HEK293 (cell line): ENCODE data around the gene ITGA2.

Experiments
- CTCF ChIA-PET: fragments of 350-600 bp; formaldehyde crosslinking; extraction: SDS; loops from one replicate; lab custom pipeline; 2021; ENCODE audit warnings: antibody characterized with exemption; lab: Yijun Ruan, JAX
- POLR2A ChIA-PET: fragments of 300-600 bp; formaldehyde crosslinking; extraction: SDS; loops from one replicate; lab custom pipeline; 2020; ENCODE audit warnings: antibody characterized with exemption, inconsistent platforms; lab: Yijun Ruan, JAX
- H3K27ac ChIP-seq: fragments of 200-500 bp; sonication (Bioruptor generic); 2 replicates; pipeline ENCODE4 v1.5.1; 2014; ENCODE audit warnings: low read depth, low read length, control low read depth, inconsistent platforms; ENCODE audit errors: extremely low read depth
- H3K36me3 ChIP-seq, 2 experiments: fragments of 200-500 bp in 1 of 2; sonication (Bioruptor generic) in 1 of 2; 1 replicate in 1 of 2; 2 replicates in 1 of 2; pipeline ENCODE4 v1.5.1; 2014 to 2017; ENCODE audit warnings: inconsistent platforms in 2 of 2, low read length in 2 of 2; ENCODE audit not compliant: control insufficient read depth in 2 of 2, insufficient read depth in 1 of 2
- H3K4me1 ChIP-seq: fragments of 200-500 bp; sonication (Bioruptor generic); 2 replicates; pipeline ENCODE4 v1.5.1; 2014; ENCODE audit warnings: mild to moderate bottlenecking, low read length, inconsistent platforms; ENCODE audit not compliant: control insufficient read depth, insufficient read depth
- H3K4me3 ChIP-seq: 2 replicates; pipeline ENCODE4 v1.5.1; 2011; ENCODE audit warnings: low read depth, mild to moderate bottlenecking, control low read depth, low read length, moderate library complexity
- H3K9me3 ChIP-seq: fragments of 200-500 bp; sonication (Bioruptor generic); 2 replicates; pipeline ENCODE4 v1.5.1; 2014; ENCODE audit warnings: low read depth, low read length, inconsistent platforms; ENCODE audit not compliant: control insufficient read depth, insufficient read depth
- EGR2 ChIP-seq: fragments of 450-650 bp; formaldehyde crosslinking; IDR thresholded peaks from 2 replicates; pipeline ENCODE4 v1.5.1; 2016; ENCODE audit warnings: low read depth, missing biosample characterization, missing genetic modification characterization
- FEZF1 ChIP-seq: fragments of 450-650 bp; formaldehyde crosslinking; IDR thresholded peaks from 2 replicates; pipeline ENCODE4 v1.5.1; 2016; ENCODE audit warnings: missing biosample characterization, missing genetic modification characterization
- GLIS2 ChIP-seq: fragments of 450-650 bp; formaldehyde crosslinking; IDR thresholded peaks from 2 replicates; pipeline ENCODE4 v1.5.1; 2016; ENCODE audit warnings: missing biosample characterization, missing genetic modification characterization
- SP2 ChIP-seq: fragments of 450-650 bp; formaldehyde crosslinking; IDR thresholded peaks from 2 replicates; pipeline ENCODE4 v1.5.1; 2016; ENCODE audit warnings: missing biosample characterization, missing genetic modification characterization
- TRIM28 ChIP-seq: IDR thresholded peaks from 2 replicates; pipeline ENCODE4 v1.6.1; 2011; ENCODE audit warnings: low read length, control low read depth, borderline replicate concordance
- YY2 ChIP-seq: fragments of 450-650 bp; formaldehyde crosslinking; IDR thresholded peaks from 2 replicates; pipeline ENCODE4 v1.5.1; 2016; ENCODE audit warnings: missing biosample characterization, missing genetic modification characterization
- ZFP37 ChIP-seq: fragments of 450-650 bp; formaldehyde crosslinking; IDR thresholded peaks from 2 replicates; pipeline ENCODE4 v1.5.1; 2016; ENCODE audit warnings: missing biosample characterization, missing genetic modification characterization
- ZNF146 ChIP-seq: fragments of 450-650 bp; formaldehyde crosslinking; IDR thresholded peaks from 2 replicates; pipeline ENCODE4 v1.5.1; 2016; ENCODE audit warnings: missing biosample characterization, missing genetic modification characterization
- ZNF155 ChIP-seq: fragments of 450-650 bp; formaldehyde crosslinking; IDR thresholded peaks from 2 replicates; pipeline ENCODE4 v1.5.1; 2016; ENCODE audit warnings: missing biosample characterization, missing genetic modification characterization
- ZNF221 ChIP-seq: fragments of 450-650 bp; formaldehyde crosslinking; IDR thresholded peaks from 2 replicates; pipeline ENCODE4 v1.5.1; 2017; ENCODE audit warnings: missing biosample characterization, missing genetic modification characterization, borderline replicate concordance
- ZNF311 ChIP-seq: fragments of 450-650 bp; formaldehyde crosslinking; IDR thresholded peaks from 2 replicates; pipeline ENCODE4 v1.5.1; 2017; ENCODE audit warnings: missing biosample characterization, missing genetic modification characterization, borderline replicate concordance
- ZNF521 ChIP-seq: fragments of 450-650 bp; formaldehyde crosslinking; IDR thresholded peaks from 2 replicates; pipeline ENCODE4 v1.5.1; 2017; ENCODE audit warnings: missing biosample characterization, mild to moderate bottlenecking, missing genetic modification characterization
- ZNF585B ChIP-seq: fragments of 450-650 bp; formaldehyde crosslinking; IDR thresholded peaks from 2 replicates; pipeline ENCODE4 v1.5.1; 2016; ENCODE audit warnings: missing biosample characterization, missing genetic modification characterization
- ZNF624 ChIP-seq: fragments of 450-650 bp; formaldehyde crosslinking; IDR thresholded peaks from 2 replicates; pipeline ENCODE4 v1.5.1; 2017; ENCODE audit warnings: missing biosample characterization, missing genetic modification characterization
- ZNF660 ChIP-seq: fragments of 450-650 bp; IDR thresholded peaks from 2 replicates; pipeline ENCODE4 v1.5.1; 2018; ENCODE audit warnings: missing biosample characterization, mild to moderate bottlenecking, missing genetic modification characterization
- ZNF670 ChIP-seq: fragments of 450-650 bp; formaldehyde crosslinking; IDR thresholded peaks from 2 replicates; pipeline ENCODE4 v1.5.1; 2016; ENCODE audit warnings: missing biosample characterization, missing genetic modification characterization, low read depth
- ZNF768 ChIP-seq: fragments of 450-650 bp; formaldehyde crosslinking; IDR thresholded peaks from 2 replicates; pipeline ENCODE4 v1.5.1; 2018; ENCODE audit warnings: missing biosample characterization, mild to moderate bottlenecking, missing genetic modification characterization
- TF ChIP-seq, protein P1 (sequence below): fragments of 450-650 bp; formaldehyde crosslinking; IDR thresholded peaks from 2 replicates; pipeline ENCODE4 v1.5.1; 2016; ENCODE audit warnings: missing biosample characterization, missing genetic modification characterization
- TF ChIP-seq, protein P2 (sequence below): fragments of 450-650 bp; formaldehyde crosslinking; IDR thresholded peaks from 2 replicates; pipeline ENCODE4 v1.5.1; 2016; ENCODE audit warnings: missing biosample characterization, missing genetic modification characterization, low read depth
- TF ChIP-seq, protein P3 (sequence below): fragments of 450-650 bp; formaldehyde crosslinking; IDR thresholded peaks from 2 replicates; pipeline ENCODE4 v1.5.1; 2016; ENCODE audit warnings: missing biosample characterization, missing genetic modification characterization
- TF ChIP-seq, protein P4 (sequence below): fragments of 450-650 bp; formaldehyde crosslinking; IDR thresholded peaks from 2 replicates; pipeline ENCODE4 v1.5.1; 2016; ENCODE audit warnings: missing biosample characterization, missing genetic modification characterization
- TF ChIP-seq, protein P5 (sequence below): fragments of 450-650 bp; formaldehyde crosslinking; IDR thresholded peaks from 2 replicates; pipeline ENCODE4 v1.5.1; 2016; ENCODE audit warnings: missing biosample characterization, missing genetic modification characterization, low read depth
- TF ChIP-seq, protein P6 (sequence below): fragments of 450-650 bp; formaldehyde crosslinking; IDR thresholded peaks from 2 replicates; pipeline ENCODE4 v1.5.1; 2016; ENCODE audit warnings: missing biosample characterization, missing genetic modification characterization

The ITGA2 gene

DNA sequence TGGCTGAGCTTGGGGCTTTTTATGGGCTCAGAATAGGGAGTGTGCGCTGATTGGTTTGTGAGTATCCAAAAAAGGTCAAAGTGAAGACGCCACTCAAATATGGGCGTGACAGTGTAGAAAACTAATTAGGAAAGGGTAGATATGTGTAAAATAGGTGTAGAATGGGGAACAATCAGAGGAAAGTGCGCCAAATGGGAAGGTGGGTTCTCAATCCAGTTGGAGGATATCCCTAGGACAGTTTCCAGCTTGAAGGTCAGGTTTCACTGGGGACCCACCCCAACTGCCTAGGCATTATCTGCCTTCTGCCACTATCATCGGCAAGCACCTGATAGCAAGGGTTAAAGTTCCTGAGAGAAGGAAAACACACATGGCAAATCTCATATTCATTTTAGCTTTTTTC is 129.7 kb downstream of the ITGA2 start:
- Histone ChIP-seq H3K4me3 (no peak overlapping the region), H3K4me1 (no peaks in the 10 kb centered on the region), H3K36me3 (peaks cover 0 to 3% of the 10 kb centered on the region in 2 experiments; a peak in 1 of 3 replicates), H3K27ac (no peak overlapping the region), H3K9me3 (no peaks in the 10 kb centered on the region)
- ChIA-PET CTCF (interaction anchor here (0.6 kb wide), 1 partner anchor 71 kb away, joined by 4 read pairs; no protein-coding TSS in a partner anchor), POLR2A (no interaction called here)
- no peak for TF ChIP-seq ZNF311 (tag by site-specific recombination)
- no peak for TF ChIP-seq ZNF768
- no peak for TF ChIP-seq ZNF221 (tag by site-specific recombination)
- TF ChIP-seq FEZF1, result no peak
- TF ChIP-seq, protein P1, sequence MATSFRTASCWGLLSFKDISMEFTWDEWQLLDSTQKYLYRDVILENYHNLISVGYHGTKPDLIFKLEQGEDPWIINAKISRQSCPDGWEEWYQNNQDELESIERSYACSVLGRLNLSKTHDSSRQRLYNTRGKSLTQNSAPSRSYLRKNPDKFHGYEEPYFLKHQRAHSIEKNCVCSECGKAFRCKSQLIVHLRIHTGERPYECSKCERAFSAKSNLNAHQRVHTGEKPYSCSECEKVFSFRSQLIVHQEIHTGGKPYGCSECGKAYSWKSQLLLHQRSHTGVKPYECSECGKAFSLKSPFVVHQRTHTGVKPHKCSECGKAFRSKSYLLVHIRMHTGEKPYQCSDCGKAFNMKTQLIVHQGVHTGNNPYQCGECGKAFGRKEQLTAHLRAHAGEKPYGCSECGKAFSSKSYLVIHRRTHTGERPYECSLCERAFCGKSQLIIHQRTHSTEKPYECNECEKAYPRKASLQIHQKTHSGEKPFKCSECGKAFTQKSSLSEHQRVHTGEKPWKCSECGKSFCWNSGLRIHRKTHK (tag by site-specific recombination), result no peak
- TF ChIP-seq ZFP37 (tag by site-specific recombination), result no peak
- TF ChIP-seq ZNF670, result no peak
- TF ChIP-seq, protein P2, sequence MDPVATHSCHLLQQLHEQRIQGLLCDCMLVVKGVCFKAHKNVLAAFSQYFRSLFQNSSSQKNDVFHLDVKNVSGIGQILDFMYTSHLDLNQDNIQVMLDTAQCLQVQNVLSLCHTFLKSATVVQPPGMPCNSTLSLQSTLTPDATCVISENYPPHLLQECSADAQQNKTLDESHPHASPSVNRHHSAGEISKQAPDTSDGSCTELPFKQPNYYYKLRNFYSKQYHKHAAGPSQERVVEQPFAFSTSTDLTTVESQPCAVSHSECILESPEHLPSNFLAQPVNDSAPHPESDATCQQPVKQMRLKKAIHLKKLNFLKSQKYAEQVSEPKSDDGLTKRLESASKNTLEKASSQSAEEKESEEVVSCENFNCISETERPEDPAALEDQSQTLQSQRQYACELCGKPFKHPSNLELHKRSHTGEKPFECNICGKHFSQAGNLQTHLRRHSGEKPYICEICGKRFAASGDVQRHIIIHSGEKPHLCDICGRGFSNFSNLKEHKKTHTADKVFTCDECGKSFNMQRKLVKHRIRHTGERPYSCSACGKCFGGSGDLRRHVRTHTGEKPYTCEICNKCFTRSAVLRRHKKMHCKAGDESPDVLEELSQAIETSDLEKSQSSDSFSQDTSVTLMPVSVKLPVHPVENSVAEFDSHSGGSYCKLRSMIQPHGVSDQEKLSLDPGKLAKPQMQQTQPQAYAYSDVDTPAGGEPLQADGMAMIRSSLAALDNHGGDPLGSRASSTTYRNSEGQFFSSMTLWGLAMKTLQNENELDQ (tag by site-specific recombination), result no peak
- TF ChIP-seq ZNF155 (tag by site-specific recombination), result no peak
- no peak for TF ChIP-seq ZNF585B
- no peak for TF ChIP-seq ZNF146 (tag by site-specific recombination)
- no peak for TF ChIP-seq ZNF660 (tag by site-specific recombination)
- TF ChIP-seq, protein P3, sequence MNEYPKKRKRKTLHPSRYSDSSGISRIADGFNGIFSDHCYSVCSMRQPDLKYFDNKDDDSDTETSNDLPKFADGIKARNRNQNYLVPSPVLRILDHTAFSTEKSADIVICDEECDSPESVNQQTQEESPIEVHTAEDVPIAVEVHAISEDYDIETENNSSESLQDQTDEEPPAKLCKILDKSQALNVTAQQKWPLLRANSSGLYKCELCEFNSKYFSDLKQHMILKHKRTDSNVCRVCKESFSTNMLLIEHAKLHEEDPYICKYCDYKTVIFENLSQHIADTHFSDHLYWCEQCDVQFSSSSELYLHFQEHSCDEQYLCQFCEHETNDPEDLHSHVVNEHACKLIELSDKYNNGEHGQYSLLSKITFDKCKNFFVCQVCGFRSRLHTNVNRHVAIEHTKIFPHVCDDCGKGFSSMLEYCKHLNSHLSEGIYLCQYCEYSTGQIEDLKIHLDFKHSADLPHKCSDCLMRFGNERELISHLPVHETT (tag by site-specific recombination), result no peak
- TF ChIP-seq, protein P4, sequence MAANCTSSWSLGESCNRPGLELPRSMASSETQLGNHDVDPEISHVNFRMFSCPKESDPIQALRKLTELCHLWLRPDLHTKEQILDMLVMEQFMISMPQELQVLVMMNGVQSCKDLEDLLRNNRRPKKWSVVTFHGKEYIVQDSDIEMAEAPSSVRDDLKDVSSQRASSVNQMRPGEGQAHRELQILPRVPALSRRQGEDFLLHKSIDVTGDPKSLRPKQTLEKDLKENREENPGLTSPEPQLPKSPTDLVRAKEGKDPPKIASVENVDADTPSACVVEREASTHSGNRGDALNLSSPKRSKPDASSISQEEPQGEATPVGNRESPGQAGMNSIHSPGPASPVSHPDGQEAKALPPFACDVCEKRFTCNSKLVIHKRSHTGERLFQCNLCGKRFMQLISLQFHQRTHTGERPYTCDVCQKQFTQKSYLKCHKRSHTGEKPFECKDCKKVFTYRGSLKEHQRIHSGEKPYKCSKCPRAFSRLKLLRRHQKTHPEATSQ (tag by site-specific recombination), result no peak
- no peak for TF ChIP-seq GLIS2 (tag by site-specific recombination)
- no peak for TF ChIP-seq TRIM28
- TF ChIP-seq SP2, result no peak
- TF ChIP-seq, protein P5, sequence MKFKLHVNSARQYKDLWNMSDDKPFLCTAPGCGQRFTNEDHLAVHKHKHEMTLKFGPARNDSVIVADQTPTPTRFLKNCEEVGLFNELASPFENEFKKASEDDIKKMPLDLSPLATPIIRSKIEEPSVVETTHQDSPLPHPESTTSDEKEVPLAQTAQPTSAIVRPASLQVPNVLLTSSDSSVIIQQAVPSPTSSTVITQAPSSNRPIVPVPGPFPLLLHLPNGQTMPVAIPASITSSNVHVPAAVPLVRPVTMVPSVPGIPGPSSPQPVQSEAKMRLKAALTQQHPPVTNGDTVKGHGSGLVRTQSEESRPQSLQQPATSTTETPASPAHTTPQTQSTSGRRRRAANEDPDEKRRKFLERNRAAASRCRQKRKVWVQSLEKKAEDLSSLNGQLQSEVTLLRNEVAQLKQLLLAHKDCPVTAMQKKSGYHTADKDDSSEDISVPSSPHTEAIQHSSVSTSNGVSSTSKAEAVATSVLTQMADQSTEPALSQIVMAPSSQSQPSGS (tag by site-specific recombination), result no peak
- no peak for TF ChIP-seq ZNF624

DNA sequence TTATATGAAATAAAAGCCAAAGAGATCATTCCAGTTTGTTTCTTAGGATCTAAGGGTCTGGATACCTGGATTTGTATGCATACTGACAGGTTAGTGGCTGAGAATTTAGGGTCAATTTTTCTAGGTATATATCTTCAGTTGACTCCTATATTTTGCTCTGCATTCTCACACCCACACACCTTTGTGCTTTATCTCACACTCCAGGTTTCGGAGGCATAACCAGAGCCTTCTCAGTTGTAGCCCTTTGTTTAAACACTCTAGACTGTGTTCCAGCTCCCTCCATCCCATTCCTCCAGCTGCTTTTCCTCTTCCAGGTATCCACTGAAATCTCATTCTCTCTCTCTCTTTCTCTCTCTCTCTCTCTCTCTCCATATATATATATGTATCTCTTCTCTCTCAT is 131.0 kb downstream of the ITGA2 start:
- CTCF ChIA-PET, result no interaction called here
- POLR2A ChIA-PET, result no interaction called here

More for the DNA sequence above, 131.0 kb downstream of the ITGA2 start:
- no peak overlapping the region for H3K4me3 ChIP-seq
- no peak for TF ChIP-seq EGR2 (tag by site-specific recombination)
- TF ChIP-seq YY2, result no peak
- TF ChIP-seq, protein P6, sequence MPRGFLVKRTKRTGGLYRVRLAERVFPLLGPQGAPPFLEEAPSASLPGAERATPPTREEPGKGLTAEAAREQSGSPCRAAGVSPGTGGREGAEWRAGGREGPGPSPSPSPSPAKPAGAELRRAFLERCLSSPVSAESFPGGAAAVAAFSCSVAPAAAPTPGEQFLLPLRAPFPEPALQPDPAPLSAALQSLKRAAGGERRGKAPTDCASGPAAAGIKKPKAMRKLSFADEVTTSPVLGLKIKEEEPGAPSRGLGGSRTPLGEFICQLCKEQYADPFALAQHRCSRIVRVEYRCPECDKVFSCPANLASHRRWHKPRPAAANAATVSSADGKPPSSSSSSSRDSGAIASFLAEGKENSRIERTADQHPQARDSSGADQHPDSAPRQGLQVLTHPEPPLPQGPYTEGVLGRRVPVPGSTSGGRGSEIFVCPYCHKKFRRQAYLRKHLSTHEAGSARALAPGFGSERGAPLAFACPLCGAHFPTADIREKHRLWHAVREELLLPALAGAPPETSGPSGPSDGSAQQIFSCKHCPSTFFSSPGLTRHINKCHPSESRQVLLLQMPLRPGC (tag by site-specific recombination), result no peak
- no peak for TF ChIP-seq ZNF521 (tag by site-specific recombination)
- no peaks in the 10 kb centered on the region for H3K36me3 ChIP-seq
- H3K27ac ChIP-seq, result no peak overlapping the region
- no peaks in the 10 kb centered on the region for H3K9me3 ChIP-seq
- H3K4me1 ChIP-seq, result no peaks in the 10 kb centered on the region
